Astrocyte (in vitro differentiated cells and primary cell): Measurements from ENCODE around the gene ULBP3. TPM values are rescaled to one million over a fixed set of nuclear protein-coding genes. Genes with fewer than 3 reads are reported as not detected.

Experiments used
- DNase-seq: peaks from one replicate; pipeline ENCODE4 v3.0.0-alpha.2; 2010; ENCODE audit warnings: low read depth
- FAIRE-seq: peaks from 2 replicates; lab custom pipeline; 2011; peaks lifted over from hg19 to GRCh38; lab: Jason Lieb, UNC
- H2AFZ ChIP-seq: 2 replicates; pipeline ENCODE4 v1.6.0; 2012; ENCODE audit warnings: low read depth, low read length, inconsistent platforms
- H3K27ac ChIP-seq: 2 replicates; pipeline ENCODE4 v1.5.1; 2011; ENCODE audit warnings: low read depth, low read length, inconsistent platforms
- H3K27me3 ChIP-seq: 2 replicates; pipeline ENCODE4 v1.6.0; 2011; ENCODE audit warnings: low read length, inconsistent platforms; ENCODE audit not compliant: insufficient read depth
- H3K36me3 ChIP-seq: 2 replicates; pipeline ENCODE4 v1.5.1; 2011; ENCODE audit warnings: low read length, inconsistent platforms; ENCODE audit not compliant: insufficient read depth
- H3K4me1 ChIP-seq: 2 replicates; pipeline ENCODE4 v1.5.1; 2011; ENCODE audit warnings: low read length, inconsistent platforms; ENCODE audit not compliant: insufficient read depth
- H3K4me2 ChIP-seq: 2 replicates; pipeline ENCODE4 v1.6.0; 2012; ENCODE audit warnings: low read length, inconsistent platforms
- H3K4me3 ChIP-seq: 2 replicates; pipeline ENCODE4 v1.5.1; 2011; ENCODE audit warnings: low read depth, mild to moderate bottlenecking, low read length, inconsistent platforms; ENCODE audit not compliant: insufficient read depth
- H3K79me2 ChIP-seq: 2 replicates; pipeline ENCODE4 v1.6.0; 2012; ENCODE audit warnings: mild to moderate bottlenecking, low read length, inconsistent platforms; ENCODE audit not compliant: insufficient read depth
- H3K9ac ChIP-seq: 2 replicates; pipeline ENCODE4 v1.6.0; 2012; ENCODE audit warnings: mild to moderate bottlenecking, low read length, inconsistent platforms
- H3K9me3 ChIP-seq: 2 replicates; pipeline ENCODE4 v1.5.1; 2012; ENCODE audit warnings: low read depth, mild to moderate bottlenecking, low read length, inconsistent platforms; ENCODE audit not compliant: insufficient read depth
- H4K20me1 ChIP-seq: 2 replicates; pipeline ENCODE4 v1.6.0; 2012; ENCODE audit warnings: low read length, inconsistent platforms; ENCODE audit not compliant: insufficient read depth
- H3K27ac Mint-ChIP-seq: one replicate; pipeline ENCODE4 v1.8.0; 2021; ENCODE audit warnings: mild to moderate bottlenecking, mixed read lengths; ENCODE audit not compliant: unreplicated experiment
- H3K27me3 Mint-ChIP-seq: one replicate; pipeline ENCODE4 v1.8.0; 2021; ENCODE audit warnings: low read depth, mixed read lengths; ENCODE audit not compliant: unreplicated experiment
- H3K36me3 Mint-ChIP-seq: one replicate; pipeline ENCODE4 v1.8.0; 2021; ENCODE audit warnings: low read depth, mixed read lengths; ENCODE audit not compliant: unreplicated experiment
- H3K4me1 Mint-ChIP-seq: one replicate; pipeline ENCODE4 v1.8.0; 2021; ENCODE audit warnings: low read depth, mixed read lengths; ENCODE audit not compliant: unreplicated experiment
- H3K4me3 Mint-ChIP-seq: one replicate; pipeline ENCODE4 v1.8.0; 2021; ENCODE audit warnings: mild to moderate bottlenecking, moderate library complexity, mixed read lengths; ENCODE audit not compliant: unreplicated experiment
- H3K9me3 Mint-ChIP-seq: one replicate; pipeline ENCODE4 v1.8.0; 2021; ENCODE audit warnings: mild to moderate bottlenecking, mixed read lengths; ENCODE audit not compliant: unreplicated experiment
- EZH2 ChIP-seq: IDR thresholded peaks from 2 replicates; pipeline ENCODE4 v1.6.1; 2012; ENCODE audit warnings: mild to moderate bottlenecking, low read length, inconsistent platforms; ENCODE audit not compliant: insufficient read depth
- total RNA-seq: library from RNA; stranded (reverse); gene quantifications from 2 replicates; pipeline ENCODE4 v1.2.1, GENCODE V29; 2021
- TF ChIP-seq, protein P1 (sequence below): IDR thresholded peaks from 2 replicates; pipeline ENCODE4 v1.5.1; 2011; ENCODE audit warnings: low read depth, mild to moderate bottlenecking, inconsistent platforms, low read length, moderate library complexity; ENCODE audit not compliant: insufficient read depth

The ULBP3 gene
- total RNA-seq, 1 donor from 2014 or later = 14.7 TPM

DNA sequence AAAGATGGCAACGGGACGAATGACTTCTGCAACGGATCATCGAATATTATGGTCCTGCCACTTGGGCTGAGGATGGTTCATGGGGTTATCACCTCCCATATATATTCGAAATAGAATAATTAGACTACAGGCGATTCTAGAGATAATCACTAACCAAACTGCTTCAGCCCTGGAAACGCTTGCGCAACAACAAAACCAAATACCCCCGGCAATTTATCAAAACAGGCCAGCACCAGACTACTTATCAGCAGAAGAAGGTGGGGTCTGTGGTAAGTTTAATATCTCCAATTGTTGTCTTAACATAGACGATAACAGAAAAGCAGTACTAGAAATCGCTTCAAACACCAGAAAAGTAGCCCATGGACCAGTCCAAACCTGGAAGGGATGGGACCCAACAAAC is 31.0 kb upstream of the ULBP3 start:
- no peak overlapping the region for H3K4me2 ChIP-seq

DNA sequence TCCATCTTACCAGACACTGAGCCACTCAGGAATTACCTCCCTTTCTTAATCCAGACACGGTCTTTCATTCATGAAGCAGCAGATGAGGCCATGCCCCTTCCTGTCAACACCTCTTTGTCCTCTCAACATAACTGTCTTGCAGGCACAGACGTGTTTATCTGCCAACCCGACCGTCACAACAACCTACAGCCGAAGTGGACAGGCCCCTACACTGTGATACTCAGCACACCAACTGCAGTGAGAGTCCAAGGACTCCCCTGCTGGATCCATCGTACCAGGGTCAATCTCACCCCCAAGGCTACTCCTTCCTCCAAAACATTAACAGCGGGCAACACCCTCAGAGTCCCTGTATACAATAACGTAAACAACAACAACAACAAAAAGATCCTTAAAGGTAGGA is 30.6 kb upstream of the ULBP3 start:
- Mint-ChIP-seq H3K4me3 (no peak overlapping the region), H3K36me3 (no peaks in the 10 kb centered on the region), H3K27me3 (peaks cover 15% of the 10 kb centered on the region), H3K4me1 (no peaks in the 10 kb centered on the region), H3K27ac (no peak overlapping the region), H3K9me3 (no peaks in the 10 kb centered on the region)
- Histone ChIP-seq H4K20me1 (no peaks in the 10 kb centered on the region), H3K4me2 (no peak overlapping the region), H3K9me3 (no peaks in the 10 kb centered on the region), H3K27me3 (peaks cover 17% of the 10 kb centered on the region), H3K4me1 (no peaks in the 10 kb centered on the region), H3K36me3 (no peaks in the 10 kb centered on the region), H3K4me3 (no peak overlapping the region), H3K79me2 (no peaks in the 10 kb centered on the region), H2AFZ (no peak overlapping the region), H3K27ac (no peak overlapping the region), H3K9ac (no peak overlapping the region)
- DNase-seq (no peak), FAIRE-seq (no peak)
- TF ChIP-seq, protein P1, sequence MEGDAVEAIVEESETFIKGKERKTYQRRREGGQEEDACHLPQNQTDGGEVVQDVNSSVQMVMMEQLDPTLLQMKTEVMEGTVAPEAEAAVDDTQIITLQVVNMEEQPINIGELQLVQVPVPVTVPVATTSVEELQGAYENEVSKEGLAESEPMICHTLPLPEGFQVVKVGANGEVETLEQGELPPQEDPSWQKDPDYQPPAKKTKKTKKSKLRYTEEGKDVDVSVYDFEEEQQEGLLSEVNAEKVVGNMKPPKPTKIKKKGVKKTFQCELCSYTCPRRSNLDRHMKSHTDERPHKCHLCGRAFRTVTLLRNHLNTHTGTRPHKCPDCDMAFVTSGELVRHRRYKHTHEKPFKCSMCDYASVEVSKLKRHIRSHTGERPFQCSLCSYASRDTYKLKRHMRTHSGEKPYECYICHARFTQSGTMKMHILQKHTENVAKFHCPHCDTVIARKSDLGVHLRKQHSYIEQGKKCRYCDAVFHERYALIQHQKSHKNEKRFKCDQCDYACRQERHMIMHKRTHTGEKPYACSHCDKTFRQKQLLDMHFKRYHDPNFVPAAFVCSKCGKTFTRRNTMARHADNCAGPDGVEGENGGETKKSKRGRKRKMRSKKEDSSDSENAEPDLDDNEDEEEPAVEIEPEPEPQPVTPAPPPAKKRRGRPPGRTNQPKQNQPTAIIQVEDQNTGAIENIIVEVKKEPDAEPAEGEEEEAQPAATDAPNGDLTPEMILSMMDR = no peak
- no peak for TF ChIP-seq EZH2

More for the DNA sequence above, 31.0 kb upstream of the ULBP3 start:
- Histone ChIP-seq H3K9me3 (no peaks in the 10 kb centered on the region), H3K36me3 (no peaks in the 10 kb centered on the region), H3K27me3 (peaks cover 13% of the 10 kb centered on the region), H3K9ac (no peak overlapping the region), H3K4me1 (no peaks in the 10 kb centered on the region), H3K79me2 (no peaks in the 10 kb centered on the region), H4K20me1 (no peaks in the 10 kb centered on the region), H3K27ac (no peak overlapping the region), H2AFZ (no peak overlapping the region), H3K4me3 (no peak overlapping the region)
- DNase-seq = no peak
- H3K9me3 Mint-ChIP-seq = no peaks in the 10 kb centered on the region
- peaks cover 13% of the 10 kb centered on the region for H3K27me3 Mint-ChIP-seq
- no peaks in the 10 kb centered on the region for H3K4me1 Mint-ChIP-seq
- no peaks in the 10 kb centered on the region for H3K36me3 Mint-ChIP-seq
- H3K4me3 Mint-ChIP-seq = no peak overlapping the region
- TF ChIP-seq, protein P1 = no peak
- H3K27ac Mint-ChIP-seq = no peak overlapping the region
- no peak for FAIRE-seq

DNA sequence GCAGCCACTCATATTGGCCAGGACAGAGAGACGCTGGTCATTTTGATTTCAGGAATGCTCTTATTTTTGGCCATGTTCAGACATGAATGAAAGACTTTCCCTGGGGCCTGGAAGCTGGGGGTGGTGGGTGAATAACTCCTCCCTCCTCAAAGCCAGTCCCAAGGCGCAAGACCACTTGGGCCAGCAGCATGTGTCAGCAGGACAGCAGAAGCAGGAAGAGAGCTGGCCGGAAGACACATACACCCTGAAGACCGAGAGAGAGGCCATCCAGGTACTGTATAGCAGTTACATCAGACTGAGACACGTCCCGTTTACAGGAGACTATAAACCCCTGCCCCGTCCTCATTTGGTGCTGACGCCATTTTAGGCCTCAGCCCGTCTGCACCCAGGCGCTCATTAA is 29.2 kb upstream of the ULBP3 start:
- Histone ChIP-seq H3K79me2 (no peaks in the 10 kb centered on the region), H3K36me3 (no peaks in the 10 kb centered on the region), H3K27ac (no peak overlapping the region), H3K4me2 (no peak overlapping the region), H3K9ac (no peak overlapping the region), H3K4me1 (no peaks in the 10 kb centered on the region), H3K4me3 (no peak overlapping the region), H3K27me3 (peaks cover 23% of the 10 kb centered on the region), H4K20me1 (no peaks in the 10 kb centered on the region), H2AFZ (no peak overlapping the region), H3K9me3 (no peaks in the 10 kb centered on the region)
- Mint-ChIP-seq H3K4me1 (peaks cover 5% of the 10 kb centered on the region), H3K36me3 (no peaks in the 10 kb centered on the region), H3K27ac (no peak overlapping the region), H3K4me3 (no peak overlapping the region), H3K9me3 (no peaks in the 10 kb centered on the region), H3K27me3 (peaks cover 18% of the 10 kb centered on the region)
- DNase-seq (no peak), FAIRE-seq (no peak)
- no peak for TF ChIP-seq EZH2
- TF ChIP-seq, protein P1 = no peak
